ENCODE measurements around the gene LHFPL6.
A peak's percentile ranks its signal among the peaks of the same experiment; 100 is the strongest.
"Not testable (repeated sequence)": the region's sequence is repeated elsewhere in the genome, so short reads cannot be mapped to it uniquely, and the experiment has no call there.

LHFPL6 gene

GRCh38 chr13:39341251-39341650, 261.7 kb downstream of the LHFPL6 start:
- no peak for DNase-seq

- DNase-seq, result not testable (repeated sequence)
These were observed 264.9 kb downstream of the LHFPL6 start for GRCh38 chr13:39338114-39338513.

GRCh38 chr13:39336937-39337336, 266.1 kb downstream of the LHFPL6 start:
- DNase-seq, result no peak

- no peak for DNase-seq
These were observed 266.8 kb downstream of the LHFPL6 start for GRCh38 chr13:39336207-39336606.

GRCh38 chr13:39335721-39336120, 267.3 kb downstream of the LHFPL6 start:
- DNase-seq, result no peak

GRCh38 chr13:39330504-39330903, 272.5 kb downstream of the LHFPL6 start:
- no peak for DNase-seq

GRCh38 chr13:39329182-39329639, 273.8 kb downstream of the LHFPL6 start:
- DNase-seq, result no peak

- no peak for DNase-seq
These were observed 275.9 kb downstream of the LHFPL6 start for GRCh38 chr13:39327172-39327479.

GRCh38 chr13:39326469-39327171, 276.4 kb downstream of the LHFPL6 start:
- no peak for DNase-seq

- no peak for DNase-seq
These were observed 278.1 kb downstream of the LHFPL6 start for GRCh38 chr13:39324806-39325311.

- DNase-seq, result no peak
These were observed 280.0 kb downstream of the LHFPL6 start for GRCh38 chr13:39322836-39323585.

- no peak for DNase-seq
These were observed 281.4 kb downstream of the LHFPL6 start for GRCh38 chr13:39321574-39321973.

GRCh38 chr13:39318161-39318560, 284.8 kb downstream of the LHFPL6 start:
- no peak for DNase-seq

GRCh38 chr13:39317291-39317690, 285.7 kb downstream of the LHFPL6 start:
- DNase-seq, result no peak

GRCh38 chr13:39315796-39316195, 287.2 kb downstream of the LHFPL6 start:
- no peak for DNase-seq

GRCh38 chr13:39313721-39314120, 289.3 kb downstream of the LHFPL6 start:
- DNase-seq, result no peak

- DNase-seq, result no peak
These were observed 290.4 kb downstream of the LHFPL6 start for GRCh38 chr13:39312596-39312995.

- DNase-seq, result no peak
These were observed 291.4 kb downstream of the LHFPL6 start for GRCh38 chr13:39311619-39312018.

- DNase-seq, result no peak
These were observed 292.0 kb downstream of the LHFPL6 start for GRCh38 chr13:39310961-39311360.

- peak in 1 of 2 donors; percentile 16 for DNase-seq
These were observed 296.1 kb downstream of the LHFPL6 start for GRCh38 chr13:39306639-39307589.

- no peak for DNase-seq
These were observed 300.2 kb downstream of the LHFPL6 start for GRCh38 chr13:39302820-39303219.

- DNase-seq, result no peak
These were observed 304.0 kb downstream of the LHFPL6 start for GRCh38 chr13:39298951-39299350.

GRCh38 chr13:39297664-39298171, 305.3 kb downstream of the LHFPL6 start:
- DNase-seq, result no peak

Measured in stimulated activated CD4-positive, alpha-beta T cell treated with anti-CD3 and anti-CD28 coated beads, Interleukin-2, amount 100 ng/mL, for 48 hours (primary cell).